Left lung (tissue), 10 donors: ENCODE measurements around the gene ABI1. TPM values are rescaled to one million over a fixed set of nuclear protein-coding genes. Genes with fewer than 3 reads are reported as not detected.

Experiments used
- ATAC-seq: fragments of 200-7000 bp; cut with Tn5 transposase; one replicate; pipeline ENCODE4 v1.9.1; 2020; ENCODE audit warnings: moderate library complexity
- DNase-seq, 4 donors: peaks; one replicate each; pipeline ENCODE4 v3.0.0-alpha.2; 2013 to 2020
- H3K27ac ChIP-seq, 2 donors: fragments of 200-600 bp; sonication (generic) in 1 of 2; one replicate each; pipeline versions ENCODE4 v1.5.0 to v1.8.0; 2020 to 2021
- H3K27me3 ChIP-seq, 2 donors: fragments of 200-600 bp; sonication (generic) in 1 of 2; one replicate each; pipeline versions ENCODE4 v1.5.0 to v1.8.0; 2020 to 2021
- H3K36me3 ChIP-seq, 2 donors: fragments of 200-600 bp; sonication (generic) in 1 of 2; one replicate each; pipeline versions ENCODE4 v1.5.0 to v1.8.0; 2020 to 2021
- H3K4me1 ChIP-seq, 2 donors: fragments of 200-600 bp; one replicate each; pipeline ENCODE4 v1.8.0; 2021
- H3K4me3 ChIP-seq, 2 donors: fragments of 200-600 bp; sonication (generic) in 1 of 2; one replicate each; pipeline versions ENCODE4 v1.5.0 to v1.8.0; 2020 to 2021; ENCODE audit warnings: mild to moderate bottlenecking in 1 of 2
- H3K9me3 ChIP-seq, 2 donors: fragments of 200-600 bp; sonication (generic) in 1 of 2; one replicate each; pipeline versions ENCODE4 v1.5.0 to v1.8.0; 2020 to 2021
- CTCF ChIP-seq, 2 donors: fragments of 200-600 bp; sonication (generic) in 1 of 2; IDR thresholded peaks; one replicate each; pipeline versions ENCODE4 v1.5.0 to v1.8.0; 2021; ENCODE audit warnings: antibody characterized with exemption in 2 of 2
- intact Hi-C, 2 donors: fragments of 100-400 bp; cut with DNase I; formaldehyde crosslinking; loops; one replicate each; pipeline versions ENCODE4 v1.11.2 to v1.14.2; 2022
- polyA plus RNA-seq, 6 donors: library from polyadenylated mRNA; unstranded; fragments of 120-200 nt; gene quantifications; one replicate each; pipeline ENCODE4 v1.2.1, GENCODE V29; 2013; ENCODE audit not compliant: insufficient read length in 6 of 6
- total RNA-seq, 2 donors: library from RNA; stranded (reverse); fragmentation: NEBNext Ultra II Directional; extraction: Animal tissue kit (Norgen Biotek cat#: 25700); gene quantifications; one replicate each; pipeline ENCODE4 v1.2.1, GENCODE V29; 2021
- donor health status: DM: no; HTN: yes; CAD: no.
- donor health status: DM: no; HTN: no; CAD: no.

ABI1 gene
- total and polyA plus RNA-seq, 8 donors: 46.8 to 71.6 (median 63.1) TPM

- no peak overlapping the region for H3K4me3 ChIP-seq
- ATAC-seq (no peak), DNase-seq (no peak)
- intact Hi-C loops: no loop called here
- H3K4me1 ChIP-seq: peaks cover 15 to 76% of the 10 kb centered on the region in 2 donors
- no peak overlapping the region for H3K27ac ChIP-seq
- TF ChIP-seq CTCF (IDR thresholded peaks at IDR 0.05): no peak
- H3K36me3 ChIP-seq: no peaks in the 10 kb centered on the region
- H3K27me3 ChIP-seq: no peaks in the 10 kb centered on the region
- H3K9me3 ChIP-seq: no peaks in the 10 kb centered on the region
Measured at GRCh38 chr10:26854524-26854923, 6.2 kb downstream of the ABI1 start.

GRCh38 chr10:26844396-26844975 is 16.3 kb downstream of the ABI1 start:
- no peak for ATAC-seq
- DNase-seq: no peak
- no peak for TF ChIP-seq CTCF (IDR thresholded peaks at IDR 0.05)
- no peak overlapping the region for H3K27ac ChIP-seq
- intact Hi-C loops: no loop called here
- no peaks in the 10 kb centered on the region for H3K36me3 ChIP-seq
- peaks cover 4 to 32% of the 10 kb centered on the region in 2 donors for H3K4me1 ChIP-seq
- no peaks in the 10 kb centered on the region for H3K27me3 ChIP-seq
- no peaks in the 10 kb centered on the region for H3K9me3 ChIP-seq
- no peak overlapping the region for H3K4me3 ChIP-seq

- no peak overlapping the region for H3K4me3 ChIP-seq
- ATAC-seq (no peak), DNase-seq (no peak)
- H3K9me3 ChIP-seq: no peaks in the 10 kb centered on the region
- H3K27me3 ChIP-seq: no peaks in the 10 kb centered on the region
- H3K36me3 ChIP-seq: no peaks in the 10 kb centered on the region
- H3K4me1 ChIP-seq: peaks cover 4 to 39% of the 10 kb centered on the region in 2 donors
- H3K27ac ChIP-seq: no peak overlapping the region
- no peak for TF ChIP-seq CTCF (IDR thresholded peaks at IDR 0.05)
- intact Hi-C loops: no loop called here
Measured at GRCh38 chr10:26843736-26844135, 17.0 kb downstream of the ABI1 start.

GRCh38 chr10:26841733-26842317 is 18.9 kb downstream of the ABI1 start:
- DNase-seq (no peak), ATAC-seq (no peak)
- H3K4me1 ChIP-seq: peaks cover 4 to 58% of the 10 kb centered on the region in 2 donors
- H3K27me3 ChIP-seq: no peaks in the 10 kb centered on the region
- H3K4me3 ChIP-seq: no peak overlapping the region
- TF ChIP-seq CTCF (IDR thresholded peaks at IDR 0.05): no peak
- H3K36me3 ChIP-seq: no peaks in the 10 kb centered on the region
- intact Hi-C loops: no loop called here
- H3K27ac ChIP-seq: no peak overlapping the region
- no peaks in the 10 kb centered on the region for H3K9me3 ChIP-seq

- H3K4me1 ChIP-seq: peaks cover 4 to 63% of the 10 kb centered on the region in 2 donors
- no peak for TF ChIP-seq CTCF (IDR thresholded peaks at IDR 0.05)
- intact Hi-C loops: no loop called here
- H3K4me3 ChIP-seq: no peak overlapping the region
- no peaks in the 10 kb centered on the region for H3K27me3 ChIP-seq
- H3K27ac ChIP-seq: no peak overlapping the region
- H3K36me3 ChIP-seq: no peaks in the 10 kb centered on the region
- no peak for DNase-seq
- H3K9me3 ChIP-seq: no peaks in the 10 kb centered on the region
- ATAC-seq: no peak
Measured at GRCh38 chr10:26840938-26841732, 19.6 kb downstream of the ABI1 start.
